MM.1S (cell line): Measurements from ENCODE around the gene ARPIN.

Experiments
- DNase-seq: peaks from one replicate; pipeline ENCODE4 v3.0.0-alpha.2; 2015
- H2AFZ ChIP-seq: fragments of 300-600 bp; sonication (generic); 2 replicates; pipeline ENCODE4 v1.6.0; 2016; ENCODE audit warnings: antibody characterized with exemption, low read length
- H3F3A ChIP-seq: fragments of 300-600 bp; sonication (generic); 2 replicates; pipeline ENCODE4 v1.6.1; 2016; ENCODE audit warnings: mild to moderate bottlenecking, antibody characterized with exemption, low read length, moderate library complexity, mixed read lengths; ENCODE audit not compliant: insufficient read depth
- H3K27ac ChIP-seq: fragments of 300-600 bp; sonication (generic); 2 replicates; pipeline ENCODE4 v1.5.1; 2016; ENCODE audit warnings: mild to moderate bottlenecking, low read length
- H3K27me3 ChIP-seq: fragments of 300-600 bp; sonication (generic); replicated peaks from 2 replicates; pipeline ENCODE4 v1.6.0; 2016; ENCODE audit warnings: low read length; ENCODE audit not compliant: insufficient read depth
- H3K36me3 ChIP-seq: fragments of 300-600 bp; sonication (generic); replicated peaks from 2 replicates; pipeline ENCODE4 v1.6.1; 2016; ENCODE audit warnings: mild to moderate bottlenecking, low read length, mixed read lengths; ENCODE audit not compliant: insufficient read depth
- H3K4me1 ChIP-seq: fragments of 300-600 bp; sonication (generic); 2 replicates; pipeline ENCODE4 v1.6.1; 2016; ENCODE audit warnings: low read length, mixed read lengths
- H3K4me2 ChIP-seq: fragments of 300-600 bp; sonication (generic); 2 replicates; pipeline ENCODE4 v1.6.0; 2016; ENCODE audit warnings: low read depth, low read length
- H3K4me3 ChIP-seq: fragments of 300-600 bp; sonication (generic); 2 replicates; pipeline ENCODE4 v1.5.1; 2016; ENCODE audit warnings: low read length, mixed read lengths
- H3K79me2 ChIP-seq: fragments of 300-600 bp; sonication (generic); 2 replicates; pipeline ENCODE4 v1.6.1; 2016; ENCODE audit warnings: mixed run types, low read length, mixed read lengths
- H3K9ac ChIP-seq: fragments of 300-600 bp; sonication (generic); 2 replicates; pipeline ENCODE4 v1.6.1; 2016; ENCODE audit warnings: low read length, mixed read lengths
- H3K9me2 ChIP-seq: fragments of 300-600 bp; sonication (generic); replicated peaks from 2 replicates; pipeline ENCODE4 v1.6.1; 2016; ENCODE audit warnings: mild to moderate bottlenecking, low read length, mixed read lengths; ENCODE audit not compliant: insufficient read depth
- H3K9me3 ChIP-seq: fragments of 300-600 bp; sonication (generic); replicated peaks from 2 replicates; pipeline ENCODE4 v1.6.1; 2016; ENCODE audit warnings: mild to moderate bottlenecking, low read length, mixed read lengths; ENCODE audit not compliant: insufficient read depth
- H4K20me1 ChIP-seq: fragments of 300-600 bp; sonication (generic); 2 replicates; pipeline ENCODE4 v1.6.1; 2016; ENCODE audit warnings: mild to moderate bottlenecking, low read length, moderate library complexity, mixed read lengths; ENCODE audit not compliant: insufficient read depth
- CTCF ChIP-seq: fragments of 300-600 bp; sonication (generic); IDR thresholded peaks from 2 replicates; pipeline ENCODE4 v1.5.1; 2016; ENCODE audit warnings: antibody characterized with exemption, low read length, mixed read lengths
- EZH2 ChIP-seq: fragments of 300-600 bp; sonication (generic); optimal IDR thresholded peaks from 2 replicates; pipeline ENCODE3; 2017; ENCODE audit warnings: low read depth, mild to moderate bottlenecking, antibody characterized with exemption, low read length, mixed read lengths
- EZH2phosphoT487 ChIP-seq: fragments of 300-600 bp; sonication (generic); IDR thresholded peaks from 2 replicates; pipeline ENCODE4 v1.6.1; 2018; ENCODE audit warnings: antibody characterized with exemption, low read length

The ARPIN gene

GRCh38 chr15:89899295-89899945 lies 13.3 kb downstream of the ARPIN start:
- no peak overlapping the region for H3K4me2 ChIP-seq
- no peak for DNase-seq
- H3K4me3 ChIP-seq = no peak overlapping the region
- H3K9me3 ChIP-seq = no peaks in the 10 kb centered on the region
- H3K9ac ChIP-seq = no peak overlapping the region
- no peaks in the 10 kb centered on the region for H3F3A ChIP-seq
- H3K9me2 ChIP-seq = no peaks in the 10 kb centered on the region
- no peaks in the 10 kb centered on the region for H3K79me2 ChIP-seq
- no peak overlapping the region for H2AFZ ChIP-seq
- H3K27me3 ChIP-seq = no peaks in the 10 kb centered on the region
- H3K4me1 ChIP-seq = peaks cover 4% of the 10 kb centered on the region
- H3K36me3 ChIP-seq = no peaks in the 10 kb centered on the region
- H4K20me1 ChIP-seq = no peaks in the 10 kb centered on the region
- TF ChIP-seq EZH2 = no peak
- no peak for TF ChIP-seq CTCF
- TF ChIP-seq EZH2phosphoT487 = no peak
- no peak overlapping the region for H3K27ac ChIP-seq

- H3K27ac ChIP-seq = no peak overlapping the region
- H4K20me1 ChIP-seq = no peaks in the 10 kb centered on the region
- 0 out of 2 replicates have a peak, but pooled peaks cover 3% of the 10 kb centered on the region for H3F3A ChIP-seq
- peaks cover 4% of the 10 kb centered on the region for H3K4me1 ChIP-seq
- no peak overlapping the region for H3K4me2 ChIP-seq
- no peak overlapping the region for H3K4me3 ChIP-seq
- H3K9ac ChIP-seq = no peak overlapping the region
- H3K9me2 ChIP-seq = no peaks in the 10 kb centered on the region
- peaks cover under 1% of the 10 kb centered on the region; the same call in 1 of the 2 replicates for H3K79me2 ChIP-seq
- H2AFZ ChIP-seq = peak overlapping the region; percentile 48
- H3K9me3 ChIP-seq = no peaks in the 10 kb centered on the region
- TF ChIP-seq CTCF (peak; percentile 96), EZH2 (no peak), EZH2phosphoT487 (no peak)
- peak; percentile 84 for DNase-seq
- no peaks in the 10 kb centered on the region for H3K36me3 ChIP-seq
- H3K27me3 ChIP-seq = no peaks in the 10 kb centered on the region
These were observed 14.0 kb downstream of the ARPIN start for GRCh38 chr15:89898614-89899294.

GRCh38 chr15:89898146-89898545 lies 14.6 kb downstream of the ARPIN start:
- H3K27me3 ChIP-seq = no peaks in the 10 kb centered on the region
- no peak overlapping the region for H3K4me3 ChIP-seq
- H4K20me1 ChIP-seq = no peaks in the 10 kb centered on the region
- TF ChIP-seq EZH2phosphoT487 (no peak), CTCF (no peak), EZH2 (no peak)
- no peak overlapping the region for H3K9ac ChIP-seq
- H3K9me2 ChIP-seq = no peaks in the 10 kb centered on the region
- no peaks in the 10 kb centered on the region for H3K9me3 ChIP-seq
- H2AFZ ChIP-seq = peak overlapping the region; percentile 48
- H3K4me2 ChIP-seq = no peak overlapping the region
- H3K79me2 ChIP-seq = peaks cover 6% of the 10 kb centered on the region
- H3F3A ChIP-seq = peaks cover 9% of the 10 kb centered on the region; the same call in 1 of the 2 replicates
- H3K36me3 ChIP-seq = no peaks in the 10 kb centered on the region
- H3K4me1 ChIP-seq = peaks cover 4% of the 10 kb centered on the region
- no peak overlapping the region for H3K27ac ChIP-seq
- DNase-seq = no peak
